ENCODE measurements around the gene SMC4.

Gene SMC4

DNA sequence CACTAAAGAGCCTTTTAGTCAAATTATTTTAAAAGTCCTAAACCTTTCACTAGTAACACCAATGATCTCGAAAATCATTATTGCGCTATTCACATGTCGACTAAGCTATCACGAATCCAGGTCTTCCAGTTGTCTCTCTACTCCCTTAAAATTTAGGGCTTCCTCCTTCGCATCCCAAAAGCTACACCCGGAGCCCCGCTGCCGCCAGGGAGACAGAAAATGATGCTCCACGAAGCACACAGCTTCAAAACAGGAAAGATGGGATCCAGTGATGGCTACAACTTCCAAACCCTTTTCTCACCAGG, 678 bp upstream of the SMC4 start:
- no peak for DNase-seq

DNA sequence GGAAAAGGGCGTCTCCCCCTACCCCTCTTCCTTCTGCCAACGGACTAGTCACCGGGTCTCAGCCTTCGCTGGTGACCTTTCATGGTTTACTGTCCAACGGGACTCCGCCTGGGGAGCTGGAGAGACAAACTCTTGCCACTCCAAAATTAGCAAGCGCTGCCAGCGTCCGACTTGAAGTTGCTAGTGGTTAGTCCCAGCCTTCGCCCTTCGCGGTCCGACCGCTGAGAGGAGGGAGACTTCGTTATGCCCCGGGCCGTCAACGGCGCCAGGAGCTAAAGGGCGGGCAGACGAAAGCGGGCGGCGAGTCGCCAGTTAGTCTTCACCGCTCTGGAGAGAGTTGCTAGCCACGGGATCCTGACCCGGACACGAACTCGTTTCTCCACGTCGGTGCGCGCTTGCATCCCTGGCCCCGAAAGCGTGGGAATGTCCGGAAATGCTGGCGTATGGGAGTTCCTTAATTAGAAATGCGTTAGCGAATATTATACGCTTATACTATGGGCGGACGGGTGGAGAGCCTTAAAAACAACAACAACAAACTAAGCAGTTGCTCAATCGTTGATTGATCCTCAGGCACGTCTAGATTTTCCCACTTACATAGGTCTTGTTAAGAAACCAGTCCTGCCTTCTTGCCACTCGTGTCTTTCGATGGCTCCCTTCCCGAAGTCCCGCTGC, 716 bp downstream of the SMC4 start:
- no peak for DNase-seq

DNA sequence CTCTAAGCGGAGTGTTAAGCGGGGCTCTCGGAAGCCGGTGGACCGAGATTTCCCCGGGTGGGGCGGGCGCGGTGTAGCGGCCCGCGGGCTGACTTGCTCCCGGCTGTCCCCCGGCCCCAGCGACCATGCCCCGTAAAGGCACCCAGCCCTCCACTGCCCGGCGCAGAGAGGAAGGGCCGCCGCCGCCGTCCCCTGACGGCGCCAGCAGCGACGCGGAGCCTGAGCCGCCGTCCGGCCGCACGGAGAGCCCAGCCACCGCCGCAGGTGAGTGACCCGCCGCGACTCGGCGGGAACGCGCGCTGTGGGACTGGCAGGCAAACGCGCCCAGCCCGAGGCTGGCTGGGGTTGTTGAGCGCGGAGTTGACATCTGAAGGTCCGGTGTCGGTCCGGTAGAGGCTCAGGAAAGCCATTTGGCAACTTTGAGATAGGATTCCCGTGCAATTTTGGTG, 1.3 kb downstream of the SMC4 start:
- no peak for DNase-seq

DNA sequence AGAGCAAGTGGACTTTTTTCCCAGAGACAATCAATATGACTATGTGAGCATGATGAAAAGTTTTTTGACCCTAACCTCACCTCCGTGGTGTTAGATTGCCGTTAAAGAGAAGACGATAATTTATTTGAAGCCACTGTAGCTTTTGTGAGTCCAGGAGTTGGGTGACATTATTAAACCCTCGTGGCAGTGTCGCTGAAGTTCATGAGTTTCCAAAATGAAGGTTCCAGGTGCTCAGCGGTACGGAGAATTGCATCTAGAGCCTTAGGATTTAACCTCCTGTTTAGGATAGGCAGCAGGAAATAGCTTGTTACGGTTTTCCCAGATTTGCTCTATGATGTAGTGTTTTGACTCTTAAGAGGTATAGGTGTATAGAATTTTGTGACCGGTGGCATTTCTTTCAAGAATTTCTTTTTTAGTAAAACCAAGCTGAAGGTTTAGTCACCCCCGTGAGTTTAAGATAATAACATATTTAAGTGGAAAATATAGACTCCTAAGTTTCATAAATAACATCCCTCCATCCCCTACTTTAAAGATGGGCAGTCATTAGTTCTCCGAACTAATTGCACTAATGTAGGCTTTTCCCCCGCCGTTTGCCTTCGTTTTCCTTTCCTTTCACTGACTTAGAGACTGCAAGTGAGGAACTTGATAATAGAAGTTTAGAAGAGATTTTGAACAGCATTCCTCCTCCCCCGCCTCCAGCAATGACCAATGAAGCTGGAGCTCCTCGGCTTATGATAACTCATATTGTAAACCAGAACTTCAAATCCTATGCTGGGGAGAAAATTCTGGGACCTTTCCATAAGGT, 2.0 kb downstream of the SMC4 start:
- DNase-seq = peak; percentile 24

DNA sequence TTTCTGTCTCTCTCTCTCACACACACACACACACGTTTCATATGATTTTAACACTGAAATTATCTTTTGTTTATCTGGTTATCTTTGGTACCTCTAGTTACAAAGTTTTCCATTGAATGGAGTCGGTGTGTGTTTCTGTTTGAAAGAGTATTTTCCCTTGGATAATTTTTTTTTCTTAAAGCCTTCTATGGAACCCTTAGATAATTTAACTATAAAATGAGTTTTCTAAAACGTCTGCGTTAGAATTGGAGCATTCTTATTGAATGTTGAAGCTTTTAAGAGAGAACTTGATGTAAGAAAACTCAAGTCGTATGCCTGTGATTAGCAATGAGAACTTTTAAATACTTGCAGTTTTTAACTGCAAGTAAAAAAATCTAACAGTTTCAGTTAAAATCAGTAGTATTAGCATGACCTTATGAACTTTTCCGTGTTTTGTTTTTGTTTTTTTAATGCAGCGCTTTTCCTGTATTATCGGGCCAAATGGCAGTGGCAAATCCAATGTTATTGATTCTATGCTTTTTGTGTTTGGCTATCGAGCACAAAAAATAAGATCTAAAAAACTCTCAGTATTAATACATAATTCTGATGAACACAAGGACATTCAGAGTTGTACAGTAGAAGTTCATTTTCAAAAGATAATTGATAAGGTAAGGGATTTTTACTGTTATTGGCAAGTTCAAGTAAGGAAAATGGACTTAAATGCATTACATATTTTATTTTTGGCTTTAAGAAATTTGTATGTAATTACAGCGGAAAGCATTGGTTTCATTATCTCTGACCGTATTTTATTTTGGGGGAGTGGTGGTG, 3.0 kb downstream of the SMC4 start:
- DNase-seq = no peak

DNA sequence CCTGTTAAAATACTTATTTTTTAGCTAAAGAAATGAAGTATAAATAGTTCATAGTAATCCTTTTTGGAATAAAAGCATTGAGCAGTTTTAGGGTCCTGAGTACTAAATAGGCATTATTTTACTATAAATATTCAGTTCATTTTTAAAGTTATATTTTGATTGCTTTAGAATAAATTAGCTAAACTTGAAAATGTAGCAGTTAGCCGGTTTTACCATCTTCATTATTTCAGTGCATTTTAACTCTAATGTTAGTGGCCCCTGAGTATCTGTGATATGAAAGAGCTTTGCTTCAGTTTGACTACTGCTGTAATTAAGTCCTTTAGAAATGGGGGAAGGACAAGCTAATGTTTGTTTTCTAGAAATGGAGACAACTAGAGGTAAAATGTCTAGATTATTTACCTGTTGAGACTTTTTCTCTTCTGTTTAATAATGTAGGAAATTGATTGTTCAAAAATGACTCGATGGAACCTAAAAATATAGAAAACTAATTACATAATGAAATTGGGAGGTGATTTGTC, 3.6 kb downstream of the SMC4 start:
- DNase-seq = no peak

DNA sequence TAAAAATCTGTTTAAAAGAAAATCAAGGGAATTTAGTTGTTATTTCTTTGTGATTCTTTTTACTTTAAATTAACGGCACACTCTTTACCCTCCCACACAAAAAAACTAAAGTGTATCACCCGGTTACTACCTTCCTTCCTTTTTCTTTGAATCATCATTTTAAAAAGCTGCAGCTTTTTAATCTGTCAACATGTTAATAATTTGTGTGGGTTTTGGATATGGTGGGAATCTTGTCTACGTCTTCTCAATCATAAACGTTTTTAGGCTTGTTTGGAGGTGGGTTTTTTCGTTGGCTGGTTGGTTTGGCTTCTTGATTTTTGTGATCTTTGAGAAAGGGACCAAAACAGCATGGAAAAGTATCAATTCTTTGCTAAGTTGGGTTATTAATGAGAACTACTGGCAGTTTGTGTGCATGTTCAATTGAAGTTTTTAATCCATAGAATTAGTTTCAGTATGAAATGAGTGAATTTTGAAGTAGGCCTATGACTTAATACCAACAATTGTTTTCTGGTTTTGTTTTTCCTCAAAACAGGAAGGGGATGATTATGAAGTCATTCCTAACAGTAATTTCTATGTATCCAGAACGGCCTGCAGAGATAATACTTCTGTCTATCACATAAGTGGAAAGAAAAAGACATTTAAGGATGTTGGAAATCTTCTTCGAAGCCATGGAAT, 4.5 kb downstream of the SMC4 start:
- DNase-seq = no peak

DNA sequence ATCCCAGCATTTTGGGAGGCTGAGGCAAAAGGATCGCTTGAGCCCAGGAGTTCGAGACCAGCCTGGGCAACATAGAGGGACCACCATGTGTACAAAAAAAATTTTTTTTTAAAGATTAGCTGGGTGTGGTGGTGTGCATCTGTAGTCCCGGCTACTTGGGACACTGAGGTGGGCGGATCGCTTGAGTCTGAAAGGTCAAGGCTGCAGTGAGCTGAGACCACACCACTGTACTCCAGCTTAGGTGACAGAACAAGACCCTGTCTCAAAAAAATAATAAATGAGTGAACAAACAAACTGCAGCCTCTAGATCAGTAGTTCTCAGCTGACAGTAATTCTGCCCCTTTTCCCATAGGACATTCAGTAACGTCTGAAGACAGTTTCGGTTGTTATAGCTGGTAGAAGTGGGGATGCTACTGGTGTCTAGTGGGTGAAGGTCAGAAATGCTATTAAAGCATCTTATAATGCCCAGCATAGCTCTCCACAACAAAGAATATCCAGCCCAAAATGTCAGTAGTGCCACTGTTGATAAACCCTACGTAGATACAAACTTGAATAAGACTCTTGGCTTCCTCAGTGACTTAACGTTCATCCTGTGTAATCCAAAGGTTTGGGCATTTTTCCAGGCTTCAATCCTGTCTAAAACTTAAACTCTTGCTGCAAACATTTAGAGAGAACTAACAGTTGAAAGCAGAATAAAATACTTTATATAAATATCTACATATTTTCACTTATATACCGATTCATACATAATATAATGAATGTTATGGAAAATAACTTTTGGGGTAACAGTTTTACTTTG, 10.6 kb downstream of the SMC4 start:
- DNase-seq = no peak

DNA sequence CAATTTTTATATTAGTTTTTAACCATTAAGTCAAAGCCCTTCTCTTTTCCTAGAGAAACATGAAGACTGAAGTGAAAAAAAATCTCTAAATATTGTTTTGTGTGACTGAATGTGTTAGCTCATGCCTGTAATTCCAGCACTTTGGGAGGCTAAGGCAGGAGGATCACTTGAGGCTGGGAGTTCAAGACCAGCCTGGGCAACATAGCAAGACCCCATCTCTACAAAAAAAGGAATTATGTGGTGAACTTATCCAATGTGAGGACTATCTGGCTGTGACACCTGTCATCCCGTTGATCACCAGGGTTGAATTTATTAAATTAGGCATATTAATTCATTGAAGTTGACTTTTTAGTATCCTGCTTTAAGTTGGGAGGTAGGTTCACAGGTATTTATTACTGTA, 13.0 kb downstream of the SMC4 start:
- DNase-seq = no peak

DNA sequence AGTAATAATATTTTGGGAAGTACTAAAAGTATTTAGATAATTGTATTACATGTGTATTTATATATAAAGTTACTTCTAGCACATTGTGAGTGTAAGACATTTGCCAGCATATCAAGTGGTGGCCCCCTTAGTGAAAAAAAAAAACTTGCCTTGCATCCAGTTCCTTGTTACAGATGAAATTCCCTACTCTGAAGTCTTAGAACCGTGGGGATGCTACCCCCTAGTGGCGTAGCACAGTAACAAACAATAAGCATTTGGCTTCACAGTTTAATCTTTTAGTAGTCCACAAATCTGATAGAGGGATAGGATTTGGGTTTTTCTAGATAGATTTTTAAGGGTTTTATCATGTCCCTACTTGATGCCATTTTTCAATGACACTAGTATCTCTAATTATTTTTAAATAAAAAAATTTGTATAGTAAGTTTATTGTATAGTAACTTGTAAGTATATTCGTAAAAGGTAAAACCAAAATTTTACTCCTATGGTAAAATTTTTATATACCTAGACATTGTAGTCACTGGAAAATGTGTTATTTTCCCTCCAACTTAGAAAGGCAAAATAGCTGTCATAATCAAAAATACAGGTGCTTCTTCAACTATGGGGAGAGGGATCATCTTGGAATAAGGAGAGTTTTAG, 14.3 kb downstream of the SMC4 start:
- peak; percentile 62 for DNase-seq

DNA sequence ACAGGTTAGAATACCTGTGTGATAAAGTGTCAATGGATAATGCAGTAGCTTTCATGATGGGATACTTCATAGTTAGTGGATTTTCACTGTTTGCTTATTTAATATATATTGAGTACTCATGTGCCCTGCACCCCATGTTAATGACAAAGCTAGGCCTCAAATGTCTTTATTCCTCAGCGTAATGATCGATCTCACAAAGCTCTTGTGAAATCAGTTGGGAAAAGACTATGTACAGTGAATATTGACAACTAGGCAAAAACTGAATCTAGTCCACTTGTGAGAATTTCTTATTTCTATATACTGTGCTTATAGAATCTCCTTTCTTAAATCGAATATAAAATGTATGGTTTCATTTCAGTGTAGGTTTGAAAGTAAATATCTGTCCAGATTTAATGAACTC, 17.9 kb downstream of the SMC4 start:
- DNase-seq = no peak

DNA sequence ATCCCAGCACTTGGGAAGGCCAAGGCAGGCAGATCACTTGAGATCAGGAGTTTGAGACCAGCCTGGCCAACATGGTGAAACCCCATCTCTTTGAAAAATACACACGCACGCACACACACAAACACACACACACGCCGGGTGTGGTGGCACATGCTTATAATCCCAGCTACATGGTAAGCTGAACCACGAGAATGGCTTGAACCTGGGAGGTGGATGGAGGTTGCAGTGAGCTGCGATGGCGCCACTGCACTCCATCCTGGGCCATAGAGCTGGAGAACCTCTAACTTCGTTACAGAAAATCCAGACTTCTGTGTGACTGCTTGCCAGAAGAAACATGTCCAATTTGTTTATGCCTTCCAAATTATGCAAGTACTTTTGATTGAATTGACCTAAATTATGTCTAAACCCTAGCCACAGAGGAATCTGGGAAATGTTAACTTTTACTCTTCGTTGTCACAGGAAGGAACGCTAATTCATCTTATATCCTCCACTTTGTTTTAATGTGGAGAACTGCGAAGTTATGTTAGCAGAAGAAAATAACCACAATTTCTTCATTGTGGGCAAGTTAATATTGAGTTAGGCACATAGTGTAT, 28.5 kb downstream of the SMC4 start:
- DNase-seq = no peak

DNA sequence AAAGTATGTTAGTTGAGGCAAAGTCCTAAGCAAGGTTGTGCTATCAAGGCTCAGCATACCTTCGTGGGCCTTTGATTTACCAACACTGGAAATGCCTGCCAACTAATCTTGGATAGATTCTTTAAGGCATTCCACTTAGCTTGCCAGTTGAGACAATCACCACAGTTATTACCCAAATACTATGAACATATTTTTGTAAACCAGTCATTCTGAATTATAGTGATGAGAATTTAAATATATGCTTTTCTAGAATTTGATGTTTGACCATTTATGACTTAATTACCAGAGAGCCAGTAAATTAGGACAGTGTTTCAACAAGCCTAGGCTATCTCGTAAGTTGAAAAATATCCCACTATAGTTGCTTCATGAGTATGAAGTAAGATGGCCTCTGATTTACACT, 34.6 kb downstream of the SMC4 start:
- no peak for DNase-seq

DNA sequence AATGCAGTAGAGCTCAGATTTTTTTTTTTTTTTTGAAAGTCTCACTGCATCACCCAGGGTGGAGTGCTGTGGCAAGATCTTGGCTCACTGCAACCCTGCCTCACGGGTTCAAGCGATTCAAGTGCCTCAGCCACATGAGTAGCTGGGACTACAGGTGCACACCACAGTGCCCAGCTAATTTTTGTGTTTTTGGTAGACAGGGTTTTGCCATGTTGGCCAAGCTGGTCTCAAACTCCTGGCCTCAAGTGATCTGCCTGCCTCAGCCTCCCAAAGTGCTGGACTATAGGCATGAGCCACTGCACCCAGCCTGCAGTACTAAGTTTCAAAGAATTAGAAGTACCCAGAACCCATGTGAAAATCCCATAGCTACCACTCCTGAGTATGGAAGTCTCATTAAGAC, 35.6 kb downstream of the SMC4 start:
- no peak for DNase-seq

DNA sequence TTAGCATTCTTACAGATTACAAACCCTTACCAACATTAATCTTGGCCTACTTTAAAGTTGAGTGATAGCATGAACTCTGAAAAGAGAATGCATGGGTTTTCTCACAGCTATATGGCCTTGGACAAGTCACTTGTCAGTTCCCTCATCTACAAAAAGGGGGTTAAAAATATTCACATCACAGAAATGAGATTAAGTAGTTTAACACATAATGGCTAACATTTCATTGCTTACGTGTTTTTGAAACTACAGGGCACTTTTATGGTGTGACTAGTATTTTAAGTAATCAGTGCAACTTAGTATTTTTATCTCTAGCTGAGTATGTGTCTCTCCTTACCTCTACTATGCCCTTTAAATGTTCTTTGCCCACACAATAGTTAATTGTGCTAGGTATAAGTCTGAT, 36.3 kb downstream of the SMC4 start:
- DNase-seq = no peak

DNA sequence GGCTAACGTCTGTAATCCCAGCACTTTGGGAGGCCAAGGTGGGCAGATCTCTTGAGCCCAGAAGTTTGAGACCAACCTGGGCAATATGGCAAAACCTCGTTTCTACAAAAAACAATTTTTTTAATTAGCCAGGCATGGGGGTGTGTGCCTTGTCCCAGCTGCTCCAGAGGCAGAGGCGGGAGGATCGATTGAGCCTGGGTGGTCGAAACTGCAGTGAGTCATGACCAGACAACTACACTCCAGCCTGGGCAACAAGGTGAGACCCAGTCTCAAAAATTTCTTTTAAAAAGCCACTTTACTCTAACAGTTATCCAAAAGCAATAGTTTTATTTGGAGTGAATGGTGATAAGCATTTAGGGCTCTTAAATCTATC, 37.6 kb downstream of the SMC4 start:
- DNase-seq = no peak

DNA sequence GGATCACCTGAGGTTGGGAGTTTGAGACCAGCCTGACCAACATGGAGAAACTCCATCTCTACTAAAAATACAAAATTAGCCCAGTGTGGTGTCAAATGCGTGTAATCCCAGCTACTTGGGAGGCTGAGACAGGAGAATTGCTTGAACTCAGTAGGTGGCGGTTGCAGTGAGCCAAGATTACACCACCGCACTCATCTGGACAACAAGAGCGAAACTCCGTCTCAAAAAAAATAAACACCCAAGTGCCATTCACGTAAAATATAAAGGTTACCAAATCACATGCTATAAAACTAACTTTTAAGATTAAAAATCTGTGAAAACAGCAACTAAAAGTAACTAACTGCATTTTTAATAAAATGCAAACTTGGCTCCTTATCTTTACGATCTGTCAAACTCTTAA, 41.2 kb downstream of the SMC4 start:
- no peak for DNase-seq

DNA sequence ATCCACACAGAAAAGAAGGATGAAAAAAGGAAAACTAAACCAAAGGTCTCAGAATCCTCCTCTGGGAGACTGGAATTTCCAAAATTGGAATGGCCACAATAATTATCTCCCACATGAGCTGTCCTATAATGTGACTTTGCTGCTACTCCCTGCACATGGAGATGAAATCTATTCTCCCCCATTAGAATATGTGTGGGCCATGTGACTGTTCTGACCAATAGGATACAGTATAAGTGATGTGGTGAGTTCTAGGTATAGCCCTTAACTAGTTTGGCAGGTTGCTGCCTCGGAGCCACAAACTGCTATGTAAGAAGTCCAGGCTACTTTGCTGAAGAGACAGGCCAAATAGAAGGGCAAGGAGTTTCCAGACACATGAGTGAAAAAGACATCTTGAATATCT, 45.0 kb downstream of the SMC4 start:
- DNase-seq = no peak

DNA sequence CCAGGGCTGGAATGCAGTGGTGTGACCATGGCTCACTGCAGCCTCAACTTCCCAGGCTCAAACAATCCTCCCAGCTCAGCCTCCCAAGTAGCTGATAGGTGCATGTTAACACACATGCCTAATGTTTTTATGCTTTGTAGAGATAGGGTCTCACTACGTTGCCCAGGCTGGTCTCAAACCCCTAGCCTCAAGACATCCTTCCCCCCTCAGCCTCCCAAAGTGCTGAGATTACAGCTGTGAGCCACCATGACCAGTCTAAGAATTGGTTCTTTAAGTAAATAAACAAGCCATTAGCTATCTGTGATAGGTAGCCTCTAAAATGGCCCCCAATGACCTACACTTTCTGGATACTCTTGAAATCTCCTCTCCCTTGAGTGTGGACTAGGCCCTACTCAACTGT, 46.4 kb downstream of the SMC4 start:
- DNase-seq = no peak

DNA sequence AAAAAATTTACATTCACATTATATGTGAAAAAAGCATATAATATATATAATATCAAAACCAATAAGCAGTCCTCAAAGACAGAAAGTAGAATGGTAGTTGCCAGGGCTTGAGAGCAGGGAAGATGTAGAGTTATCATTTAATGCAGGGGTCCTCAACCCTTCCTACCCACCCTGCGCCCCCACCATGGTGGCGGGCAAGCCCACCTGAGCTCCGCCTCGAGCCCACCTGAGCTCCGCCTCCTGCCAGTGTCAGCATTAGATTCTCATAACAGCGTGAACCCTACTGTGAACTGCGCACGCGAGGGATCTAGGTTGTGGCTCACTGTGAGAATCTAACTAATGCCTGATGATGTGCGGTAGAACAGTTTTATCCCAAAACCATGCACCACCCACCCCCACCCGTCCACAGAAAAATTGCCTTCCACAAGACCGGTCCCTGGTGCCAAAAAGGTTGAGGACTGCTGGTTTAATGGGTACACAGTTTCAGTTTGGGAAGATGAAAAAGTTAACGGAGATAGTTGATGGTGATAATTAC, 47.1 kb downstream of the SMC4 start:
- DNase-seq = no peak

DNA sequence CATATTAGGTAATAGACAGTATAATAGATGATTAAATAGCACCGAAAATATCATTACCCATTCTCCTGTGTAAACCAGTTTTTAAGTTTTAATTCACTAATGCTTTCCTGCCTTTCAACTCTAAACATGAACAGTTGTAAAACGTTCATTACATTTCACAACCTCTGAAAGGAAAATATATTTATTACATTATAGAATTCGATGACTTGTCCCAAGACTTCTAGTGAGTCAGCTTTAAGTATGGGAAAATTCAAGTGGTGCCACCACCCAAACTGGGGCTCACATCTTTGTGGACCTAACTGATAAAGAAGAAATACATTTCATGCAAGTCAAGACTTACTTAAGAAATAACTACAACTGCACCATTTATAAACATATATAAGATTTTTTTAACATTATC, 48.1 kb downstream of the SMC4 start:
- DNase-seq = no peak
